ENCODE measurements around the gene PP2D1.
A peak's percentile ranks its signal among the peaks of the same experiment; 100 is the strongest.
"Not testable (repeated sequence)": the region's sequence is repeated elsewhere in the genome, so short reads cannot be mapped to it uniquely, and the experiment has no call there.

PP2D1 gene

GRCh38 chr3:20040548-20041196 is 28.6 kb upstream of the PP2D1 start:
- DNase-seq (ENCODE audit: low spot score), result peak; percentile 65

- DNase-seq (ENCODE audit: low spot score), result peak; percentile 67
Observed at GRCh38 chr3:20039765-20040547, 27.9 kb upstream of the PP2D1 start, which contains the start of gene KAT2B. KAT2B (plus strand) TSS chr3:20040446; CDS start chr3:20040478, 32 bp downstream.

GRCh38 chr3:20039466-20039764 is 27.4 kb upstream of the PP2D1 start:
- DNase-seq (ENCODE audit: low spot score), result no peak

- no peak for DNase-seq (ENCODE audit: low spot score)
Observed at GRCh38 chr3:20038699-20039465, 26.8 kb upstream of the PP2D1 start.

GRCh38 chr3:20037255-20037996 is 25.4 kb upstream of the PP2D1 start:
- no peak for DNase-seq (ENCODE audit: low spot score)

- no peak for DNase-seq (ENCODE audit: low spot score)
Observed at GRCh38 chr3:20035019-20035418, 23.0 kb upstream of the PP2D1 start.

- DNase-seq (ENCODE audit: low spot score), result not testable (repeated sequence)
Observed at GRCh38 chr3:20031939-20032338, 19.9 kb upstream of the PP2D1 start.

GRCh38 chr3:20028905-20029331 is 16.9 kb upstream of the PP2D1 start:
- no peak for DNase-seq (ENCODE audit: low spot score)

GRCh38 chr3:20027136-20027535 is 15.1 kb upstream of the PP2D1 start:
- no peak for DNase-seq (ENCODE audit: low spot score)

GRCh38 chr3:20023623-20024405 is 11.8 kb upstream of the PP2D1 start:
- no peak for DNase-seq (ENCODE audit: low spot score)

GRCh38 chr3:20022954-20023622 is 11.0 kb upstream of the PP2D1 start:
- DNase-seq (ENCODE audit: low spot score), result no peak

- DNase-seq (ENCODE audit: low spot score), result not testable (repeated sequence)
Observed at GRCh38 chr3:20016076-20016475, 4.0 kb upstream of the PP2D1 start.

- DNase-seq (ENCODE audit: low spot score), result no peak
Observed at GRCh38 chr3:20015525-20015924, 3.5 kb upstream of the PP2D1 start.

- DNase-seq (ENCODE audit: low spot score), result no peak
Observed at GRCh38 chr3:20013396-20013795, 1.3 kb upstream of the PP2D1 start.

- no peak for DNase-seq (ENCODE audit: low spot score)
Observed at GRCh38 chr3:20008646-20009045, 3.4 kb downstream of the PP2D1 start.

- no peak for DNase-seq (ENCODE audit: low spot score)
Observed at GRCh38 chr3:20007960-20008359, 4.1 kb downstream of the PP2D1 start.

- DNase-seq (ENCODE audit: low spot score), result no peak
Observed at GRCh38 chr3:20001932-20002331, 10.1 kb downstream of the PP2D1 start.

GRCh38 chr3:19997502-19997901 is 14.6 kb downstream of the PP2D1 start:
- no peak for DNase-seq (ENCODE audit: low spot score)

GRCh38 chr3:19994796-19995195 is 17.3 kb downstream of the PP2D1 start:
- DNase-seq (ENCODE audit: low spot score), result no peak

- DNase-seq (ENCODE audit: low spot score), result not testable (repeated sequence)
Observed at GRCh38 chr3:19988904-19989303, 23.2 kb downstream of the PP2D1 start.

GRCh38 chr3:19972054-19972453 is 40.0 kb downstream of the PP2D1 start:
- no peak for DNase-seq (ENCODE audit: low spot score)
